Sigmoid colon (tissue), 7 donors: Measurements from ENCODE around the gene NTS. TPM values are rescaled to one million over a fixed set of nuclear protein-coding genes. Genes with fewer than 3 reads are reported as not detected.

ENCODE experiments used
- DNase-seq: peaks from one replicate; pipeline ENCODE4 v3.0.0-alpha.2; 2019
- H3K27ac ChIP-seq, 4 donors: fragments of 200-600 bp; sonication (generic); one replicate each; pipeline ENCODE4 v1.5.1; 2016 to 2019; ENCODE audit warnings: mild to moderate bottlenecking in 1 of 4
- H3K27me3 ChIP-seq, 3 donors: fragments of 200-600 bp; sonication (generic); one replicate each; pipeline ENCODE4 v1.5.1; 2019; ENCODE audit warnings: mild to moderate bottlenecking in 1 of 3
- H3K36me3 ChIP-seq, 4 donors: fragments of 200-600 bp; sonication (generic); one replicate each; pipeline ENCODE4 v1.5.1; 2016 to 2019
- H3K4me1 ChIP-seq, 4 donors: fragments of 200-600 bp; sonication (generic); one replicate each; pipeline ENCODE4 v1.5.1; 2017 to 2019
- H3K4me3 ChIP-seq, 4 donors: fragments of 200-600 bp; sonication (generic); one replicate each; pipeline ENCODE4 v1.5.1; 2017 to 2019; ENCODE audit warnings: mild to moderate bottlenecking in 2 of 4, moderate library complexity in 1 of 4
- H3K9me3 ChIP-seq, 4 donors: fragments of 200-600 bp in 3 of 4; sonication (generic) in 3 of 4; one replicate each; pipeline versions ENCODE4 v1.5.1 to v1.6.1; 2013 to 2019
- EP300 ChIP-seq, 4 donors: sonication (generic); formaldehyde crosslinking; IDR thresholded peaks; one replicate each; pipeline ENCODE4 v1.6.1; 2017; ENCODE audit warnings: antibody characterized with exemption in 4 of 4
- POLR2A ChIP-seq, 2 donors: fragments of 450-650 bp; IDR thresholded peaks; one replicate each; pipeline ENCODE4 v1.6.1; 2016; ENCODE audit warnings: antibody characterized with exemption in 2 of 2, mild to moderate bottlenecking in 2 of 2, moderate library complexity in 2 of 2
- POLR2AphosphoS5 ChIP-seq, 4 donors: sonication (generic); formaldehyde crosslinking; IDR thresholded peaks; one replicate each; pipeline ENCODE4 v1.6.1; 2017; ENCODE audit warnings: antibody characterized with exemption in 4 of 4
- WGBS, 2 donors: extraction: QIAGEN DNeasy Blood & Tissue Kit; methylation state at CpG; one replicate each; pipeline ENCODE4 v1.1.7; 2013; 5-methylcytosine and 5-hydroxymethylcytosine counted together
- intact Hi-C: fragments of 100-400 bp; cut with DNase I; formaldehyde crosslinking; loops from one replicate; pipeline ENCODE4 v1.15.1; 2023
- polyA plus RNA-seq, 3 donors: library from polyadenylated mRNA; stranded (reverse); fragments of 200-250 nt; gene quantifications; one replicate each; pipeline ENCODE4 v1.2.3, GENCODE V29; 2013
- total RNA-seq, 4 donors: library from RNA; depleted of rRNA; stranded (reverse); fragments of >200 nt; gene quantifications; one replicate each; pipeline ENCODE4 v1.1.0, GENCODE V29; 2016
- TF ChIP-seq, protein P1 (sequence below), 4 experiments: fragments of 450-650 bp in 3 of 4; fragments of 200-600 bp in 1 of 4; IDR thresholded peaks; one replicate each; pipeline ENCODE4 v1.5.1; 2016 to 2019; ENCODE audit warnings: antibody characterized with exemption in 4 of 4, mild to moderate bottlenecking in 3 of 4, moderate library complexity in 2 of 4
- donor health status: healthy with polysubstance abuse.
- donor health status: Bipolar disorder and iron deficiency.
- donor health status: healthy.

NTS gene
- total and polyA plus RNA-seq, 7 donors: 0.50 TPM; not detected in 6

DNA sequence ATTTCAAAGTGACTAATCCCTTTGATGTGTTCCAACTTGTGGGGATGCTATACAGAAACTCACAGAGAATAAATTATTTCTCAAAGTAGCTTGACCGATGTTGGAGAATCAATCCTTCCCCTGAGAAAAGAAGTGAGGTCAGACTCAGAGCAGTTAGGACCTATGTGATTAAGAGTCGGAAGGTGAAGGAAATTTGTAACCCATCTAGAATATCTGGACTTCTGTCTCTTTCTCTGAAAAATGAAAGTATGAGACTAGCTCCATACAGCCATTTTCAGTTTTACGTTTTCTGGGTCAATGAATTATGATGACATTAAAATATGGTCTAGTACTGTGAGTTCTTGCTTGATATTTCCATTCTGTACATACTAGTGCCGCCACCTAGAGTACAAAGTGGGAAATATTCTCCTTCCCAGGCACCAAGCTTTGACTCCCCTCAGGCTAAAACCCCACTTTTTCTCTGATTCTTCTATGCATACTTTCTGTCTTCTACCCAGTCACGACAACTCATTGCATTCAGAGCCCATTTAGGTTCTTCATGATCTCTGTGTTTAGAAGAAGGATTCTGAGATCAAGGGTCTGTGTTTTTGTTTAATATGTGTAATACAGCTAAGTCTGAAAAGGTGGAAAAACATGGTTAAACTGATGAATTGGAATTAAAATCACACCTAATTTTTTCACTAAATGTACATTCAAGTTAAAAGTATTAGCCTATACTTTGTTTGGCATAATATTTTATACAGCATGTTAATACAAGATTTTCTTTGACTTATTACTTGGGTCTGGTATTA is 6.9 kb upstream of the NTS start:
- intact Hi-C loops: loop anchor here (5.0 kb wide), 1 partner anchor 290 kb away; no protein-coding TSS in a partner anchor
- H3K36me3 ChIP-seq: no peaks in the 10 kb centered on the region
- no peaks in the 10 kb centered on the region for H3K9me3 ChIP-seq
- peak overlapping the region in 2 of 4 donors; percentile 8 to 18 for H3K4me3 ChIP-seq
- no peaks in the 10 kb centered on the region for H3K27me3 ChIP-seq
- no peak for TF ChIP-seq POLR2A (IDR thresholded peaks at IDR 0.05)
- TF ChIP-seq, protein P1, sequence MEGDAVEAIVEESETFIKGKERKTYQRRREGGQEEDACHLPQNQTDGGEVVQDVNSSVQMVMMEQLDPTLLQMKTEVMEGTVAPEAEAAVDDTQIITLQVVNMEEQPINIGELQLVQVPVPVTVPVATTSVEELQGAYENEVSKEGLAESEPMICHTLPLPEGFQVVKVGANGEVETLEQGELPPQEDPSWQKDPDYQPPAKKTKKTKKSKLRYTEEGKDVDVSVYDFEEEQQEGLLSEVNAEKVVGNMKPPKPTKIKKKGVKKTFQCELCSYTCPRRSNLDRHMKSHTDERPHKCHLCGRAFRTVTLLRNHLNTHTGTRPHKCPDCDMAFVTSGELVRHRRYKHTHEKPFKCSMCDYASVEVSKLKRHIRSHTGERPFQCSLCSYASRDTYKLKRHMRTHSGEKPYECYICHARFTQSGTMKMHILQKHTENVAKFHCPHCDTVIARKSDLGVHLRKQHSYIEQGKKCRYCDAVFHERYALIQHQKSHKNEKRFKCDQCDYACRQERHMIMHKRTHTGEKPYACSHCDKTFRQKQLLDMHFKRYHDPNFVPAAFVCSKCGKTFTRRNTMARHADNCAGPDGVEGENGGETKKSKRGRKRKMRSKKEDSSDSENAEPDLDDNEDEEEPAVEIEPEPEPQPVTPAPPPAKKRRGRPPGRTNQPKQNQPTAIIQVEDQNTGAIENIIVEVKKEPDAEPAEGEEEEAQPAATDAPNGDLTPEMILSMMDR (IDR thresholded peaks at IDR 0.05): peak; percentile 7 to 80 (median 73)
- TF ChIP-seq POLR2AphosphoS5 (IDR thresholded peaks at IDR 0.05): no peak
- no peak for TF ChIP-seq EP300 (IDR thresholded peaks at IDR 0.05)
- no peak overlapping the region for H3K27ac ChIP-seq
- no peaks in the 10 kb centered on the region for H3K4me1 ChIP-seq
- no peak for DNase-seq
- whole genome bisulfite sequencing, 2 donors: 34 to 36% methylated on average over 5 of the region's 5 CpGs

GRCh38 chr12:85872497-85873091 is 1.5 kb upstream of the NTS start:
- TF ChIP-seq POLR2A (IDR thresholded peaks at IDR 0.05) (no peak), POLR2AphosphoS5 (IDR thresholded peaks at IDR 0.05) (no peak), EP300 (IDR thresholded peaks at IDR 0.05) (no peak)
- TF ChIP-seq, protein P1 (IDR thresholded peaks at IDR 0.05): peak in 3 of 4 experiments; percentile 34 to 71 (median 45)
- no peak overlapping the region for H3K27ac ChIP-seq
- no peaks in the 10 kb centered on the region for H3K4me1 ChIP-seq
- 32 to 33% methylated on average over 3 of the region's 3 CpGs for WGBS, 2 donors
- no peaks in the 10 kb centered on the region for H3K27me3 ChIP-seq
- intact Hi-C loops: no loop called here
- no peaks in the 10 kb centered on the region for H3K36me3 ChIP-seq
- no peak overlapping the region for H3K4me3 ChIP-seq
- no peak for DNase-seq
- no peaks in the 10 kb centered on the region for H3K9me3 ChIP-seq

DNA sequence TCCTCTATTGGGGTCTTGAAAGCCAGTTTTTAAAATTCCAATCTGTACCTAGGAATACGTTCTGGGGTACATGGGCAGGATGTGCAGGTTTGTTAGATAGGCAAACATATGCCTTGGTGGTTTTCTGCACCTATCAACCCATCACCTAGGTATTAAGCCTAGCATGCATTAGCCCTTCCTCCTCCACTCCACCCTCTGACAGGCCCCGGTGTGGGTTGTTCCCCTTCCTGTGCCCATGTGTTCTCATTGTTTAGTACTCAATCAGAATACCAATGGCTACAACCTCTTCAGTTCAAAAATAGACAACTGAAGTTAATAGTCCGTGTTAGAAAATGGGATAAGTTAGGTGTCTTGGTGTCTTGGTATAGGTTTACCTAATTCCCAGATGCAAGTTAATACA is 3.4 kb downstream of the NTS start:
- intact Hi-C loops: no loop called here
- Histone ChIP-seq H3K4me3 (no peak overlapping the region), H3K36me3 (no peaks in the 10 kb centered on the region), H3K9me3 (no peaks in the 10 kb centered on the region), H3K27me3 (no peaks in the 10 kb centered on the region), H3K4me1 (no peaks in the 10 kb centered on the region), H3K27ac (no peak overlapping the region)
- no peak for DNase-seq
- TF ChIP-seq, protein P1 (IDR thresholded peaks at IDR 0.05): no peak
- TF ChIP-seq POLR2AphosphoS5 (IDR thresholded peaks at IDR 0.05): no peak
- no peak for TF ChIP-seq EP300 (IDR thresholded peaks at IDR 0.05)
- TF ChIP-seq POLR2A (IDR thresholded peaks at IDR 0.05): no peak
- 61 to 65% methylated on average over 3 of the region's 3 CpGs for WGBS, 2 donors

DNA sequence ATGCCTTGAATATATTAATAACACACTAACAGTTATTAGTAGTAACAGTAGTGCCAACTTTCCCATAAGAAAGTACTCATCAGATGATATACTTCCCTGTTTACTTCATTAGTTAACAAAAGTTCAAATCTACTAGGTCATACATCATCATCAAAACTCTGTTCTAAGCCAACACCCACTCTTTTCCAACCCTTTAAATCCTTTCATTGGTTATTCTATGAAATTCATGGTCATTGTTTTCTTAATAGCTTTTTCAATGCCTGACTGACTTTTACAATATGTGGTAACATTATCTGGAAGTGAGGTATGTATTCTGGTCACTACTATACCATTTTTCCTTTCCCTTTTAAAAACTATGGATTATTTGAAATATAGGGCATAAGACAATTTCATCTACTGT is 9.7 kb downstream of the NTS start:
- DNase-seq: no peak
- intact Hi-C loops: no loop called here

More for the DNA sequence above, 9.7 kb downstream of the NTS start:
- TF ChIP-seq POLR2A (IDR thresholded peaks at IDR 0.05) (no peak), EP300 (IDR thresholded peaks at IDR 0.05) (no peak), POLR2AphosphoS5 (IDR thresholded peaks at IDR 0.05) (no peak)
- TF ChIP-seq, protein P1 (IDR thresholded peaks at IDR 0.05): no peak
- Histone ChIP-seq H3K27me3 (no peaks in the 10 kb centered on the region), H3K27ac (no peak overlapping the region), H3K4me1 (no peaks in the 10 kb centered on the region), H3K4me3 (no peak overlapping the region), H3K9me3 (no peaks in the 10 kb centered on the region), H3K36me3 (no peaks in the 10 kb centered on the region)
